Hippocampal formation (tissue), 2 donors: ENCODE results near the gene ANKIB1.

Experiments
- DNase-seq, 2 donors: peaks; one replicate each; lab custom pipeline; 2025; lab: John Stamatoyannopoulos, UW

ANKIB1 gene

DNA sequence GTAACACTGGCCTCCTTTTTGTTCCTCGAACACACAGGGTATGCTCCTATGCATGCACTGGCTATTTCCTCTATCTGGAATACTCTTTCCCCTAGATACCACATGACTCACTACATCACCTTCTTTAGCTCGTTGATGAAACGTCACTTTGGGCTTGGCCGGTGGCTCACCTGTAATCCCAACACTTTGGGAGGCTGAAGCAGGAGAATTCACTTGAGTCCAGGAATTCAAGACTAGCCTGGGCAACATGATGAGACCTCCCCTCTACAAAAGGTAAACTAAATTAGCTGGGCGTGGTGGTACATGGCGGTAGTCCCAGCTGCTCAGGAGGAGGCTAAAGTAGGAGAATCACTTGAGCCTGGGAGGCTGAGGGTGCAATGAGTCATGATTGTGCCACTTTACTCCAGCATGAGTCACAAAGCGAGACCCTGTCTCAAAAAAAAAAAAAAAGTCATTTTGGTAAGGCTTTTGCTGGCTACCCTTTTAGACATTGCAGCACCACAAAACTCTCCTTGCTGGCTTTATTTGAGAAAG, 14.5 kb downstream of the ANKIB1 start:
- DNase-seq: no peak

DNA sequence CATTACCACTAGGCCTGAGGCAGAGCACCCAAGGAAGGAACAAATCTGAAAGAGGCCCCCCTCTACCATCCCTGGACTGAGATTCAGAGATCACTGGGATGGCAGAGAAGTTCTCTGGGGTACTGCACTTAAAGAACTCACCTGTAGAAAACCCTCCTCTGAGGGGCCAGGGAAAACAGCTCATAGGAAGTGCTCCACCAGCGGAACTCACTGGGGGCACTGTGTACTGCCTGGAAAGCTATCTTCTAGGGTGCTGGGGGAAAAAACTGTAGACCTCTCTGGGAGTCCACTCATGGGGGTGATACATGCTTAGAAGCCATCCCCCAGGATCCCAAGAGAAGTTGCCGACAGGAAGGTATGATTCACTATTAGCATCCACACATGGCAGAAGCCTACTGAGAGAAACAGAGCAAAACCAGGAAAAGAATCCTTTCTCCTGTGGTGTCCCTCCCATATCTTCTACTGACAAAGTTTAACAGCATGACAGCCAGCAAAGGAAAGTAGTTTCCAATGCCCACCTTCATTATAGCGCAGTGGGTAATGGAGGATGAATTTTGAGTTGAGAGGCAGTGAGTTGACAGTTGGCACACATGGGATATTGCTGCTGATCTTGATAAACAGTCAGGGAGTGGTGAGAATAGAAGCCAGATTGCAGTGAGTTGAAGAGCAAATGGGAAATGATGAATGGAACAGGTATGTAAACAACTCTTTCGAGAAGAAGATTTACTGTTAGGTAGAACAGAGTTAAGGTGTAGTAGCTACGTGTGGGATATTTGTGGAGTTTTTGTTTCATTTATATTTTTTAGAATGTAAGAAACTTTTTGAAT, 20.9 kb downstream of the ANKIB1 start:
- no peak for DNase-seq

- DNase-seq: no peak
Measured at GRCh38 chr7:92268921-92269320, 23.1 kb downstream of the ANKIB1 start.

DNA sequence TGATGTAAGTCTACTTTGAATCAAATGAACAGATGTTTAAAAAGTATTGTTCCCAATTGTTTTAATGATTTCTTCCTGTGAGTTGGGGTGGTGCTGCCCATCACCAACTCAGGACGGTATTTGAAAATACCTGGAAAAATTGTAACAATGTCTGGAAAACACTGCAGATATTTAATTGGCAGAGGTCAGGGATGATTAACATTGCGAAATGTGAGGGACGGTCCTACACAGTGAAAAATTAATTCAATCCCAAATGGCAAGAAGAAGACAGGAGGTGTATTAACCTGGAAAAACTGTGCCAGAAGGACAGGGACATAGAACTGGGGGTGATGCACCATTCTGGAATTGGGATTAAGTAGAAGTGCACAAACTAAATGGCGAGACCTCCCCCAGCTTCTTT, 29.6 kb downstream of the ANKIB1 start:
- no peak for DNase-seq

- DNase-seq: no peak
Measured at GRCh38 chr7:92276460-92276864, 30.7 kb downstream of the ANKIB1 start.

- DNase-seq: no peak
Measured at GRCh38 chr7:92279396-92280031, 33.7 kb downstream of the ANKIB1 start.

DNA sequence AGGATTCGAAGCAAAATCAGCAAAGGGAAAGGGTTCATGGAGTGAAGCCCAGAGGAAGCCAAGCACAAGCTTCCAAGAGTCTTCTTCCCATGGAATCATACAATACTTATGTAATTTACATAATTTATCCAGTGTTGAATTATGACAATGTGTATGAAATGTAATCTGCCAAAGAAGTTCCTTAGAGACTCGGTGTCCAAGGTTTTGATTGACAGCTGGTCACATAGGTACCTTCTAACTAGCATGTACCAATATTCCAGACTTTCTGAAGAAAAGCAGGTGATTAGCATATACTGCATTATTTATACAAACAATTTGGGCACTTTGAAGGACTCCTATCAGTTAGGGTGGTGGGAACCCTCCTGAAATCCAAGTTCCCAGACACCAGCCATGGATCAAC, 35.3 kb downstream of the ANKIB1 start:
- no peak for DNase-seq

- DNase-seq: no peak
Measured at GRCh38 chr7:92282221-92282814, 36.5 kb downstream of the ANKIB1 start.

- no peak for DNase-seq
Measured at GRCh38 chr7:92282930-92283329, 37.2 kb downstream of the ANKIB1 start.

DNA sequence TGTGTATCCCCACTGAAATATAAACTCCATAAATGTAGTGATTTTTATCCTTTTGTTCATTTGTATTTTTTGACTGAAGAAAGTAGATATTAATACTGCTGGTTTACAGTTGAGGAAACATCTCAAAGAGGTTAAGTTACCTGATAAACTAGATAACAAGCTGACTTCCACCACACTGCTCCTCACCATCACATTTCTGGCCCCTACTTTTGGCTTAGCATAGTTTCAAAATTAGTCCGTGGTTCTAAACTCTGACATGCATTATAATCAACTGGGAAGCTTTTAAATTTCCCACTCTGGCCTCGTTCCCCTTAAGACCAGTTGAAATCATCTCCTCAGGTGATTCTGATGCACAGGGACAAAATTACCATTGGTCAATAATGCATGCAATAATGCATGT, 43.5 kb downstream of the ANKIB1 start:
- no peak for DNase-seq

- DNase-seq: no peak
Measured at GRCh38 chr7:92292981-92293380, 47.2 kb downstream of the ANKIB1 start.

DNA sequence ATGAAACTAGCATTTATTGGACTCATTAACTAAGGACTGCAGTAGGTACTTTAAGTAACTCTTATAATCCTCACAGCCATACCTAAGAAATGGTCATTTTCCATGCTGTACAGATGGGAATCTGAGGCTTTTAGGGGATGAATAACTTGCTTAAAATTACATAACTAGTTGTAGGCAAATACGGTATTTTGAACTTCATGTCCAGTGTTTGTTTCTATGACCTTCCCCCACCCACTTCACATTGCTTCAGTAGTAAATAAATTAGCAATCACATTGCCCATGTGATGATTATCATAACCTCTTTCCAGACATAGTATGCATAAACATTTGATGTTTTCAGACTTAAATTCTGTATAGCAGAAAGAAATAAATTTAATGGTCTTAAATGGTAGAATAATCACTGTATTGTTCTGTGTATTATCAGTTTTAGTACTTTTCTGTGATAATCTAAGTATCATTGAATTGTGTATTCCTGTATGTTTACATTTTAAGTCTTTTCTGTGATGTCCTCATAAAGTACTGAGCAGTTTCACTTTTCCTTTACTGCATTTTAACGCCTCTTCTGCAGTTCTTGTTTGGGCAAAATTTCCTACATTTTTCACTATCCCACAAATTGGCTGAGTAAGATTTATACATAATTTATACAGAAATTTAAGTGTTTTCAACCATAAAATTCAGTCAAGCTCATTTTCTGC, 48.3 kb downstream of the ANKIB1 start:
- DNase-seq: no peak

GRCh38 chr7:92295391-92295790, 49.6 kb downstream of the ANKIB1 start:
- no peak for DNase-seq

DNA sequence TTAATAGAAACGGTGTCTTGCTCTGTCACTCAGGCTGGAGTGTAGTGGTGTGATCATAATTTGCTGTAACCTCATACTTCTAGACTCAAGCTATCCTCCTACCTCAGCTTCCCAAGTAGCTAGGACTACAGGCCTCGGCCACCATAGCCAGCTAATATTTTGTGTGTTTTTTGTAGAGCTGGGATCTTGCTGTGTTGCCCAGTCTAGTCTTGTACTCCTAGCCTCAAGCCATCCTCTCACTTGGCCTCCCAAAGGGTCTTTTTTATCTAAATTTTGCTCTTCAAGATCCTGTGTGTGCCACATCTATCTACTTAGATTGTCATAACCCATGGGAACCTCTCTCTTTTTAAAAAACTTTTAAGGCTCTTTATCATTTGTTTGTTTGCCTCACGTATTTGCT, 50.5 kb downstream of the ANKIB1 start:
- no peak for DNase-seq

DNA sequence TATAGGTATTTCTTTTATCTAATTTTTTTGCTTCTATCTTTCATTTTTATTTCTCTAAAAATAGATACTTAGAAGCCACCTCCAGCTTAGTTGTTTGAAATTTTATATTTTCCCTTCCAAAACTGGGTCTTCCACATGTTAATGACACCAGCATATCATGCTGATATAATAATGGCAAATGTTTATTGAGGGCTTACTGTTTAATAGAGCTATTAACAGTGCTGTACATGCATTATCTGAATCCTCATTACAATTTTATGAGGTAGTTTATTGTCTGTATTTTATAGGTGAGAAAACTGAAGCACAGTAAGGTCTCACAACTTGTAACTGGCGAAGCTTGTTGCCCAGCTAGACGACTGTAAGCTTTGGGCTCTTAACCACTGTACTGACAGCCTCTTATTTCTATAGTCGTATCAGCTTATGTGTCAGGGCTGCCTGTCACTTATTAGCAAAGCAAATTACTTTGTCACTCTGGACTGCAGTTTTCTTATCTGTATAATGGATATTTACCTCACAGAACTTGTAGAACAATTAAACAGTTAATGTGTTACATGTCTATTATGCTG, 51.2 kb downstream of the ANKIB1 start:
- DNase-seq: no peak

GRCh38 chr7:92297736-92298135, 52.0 kb downstream of the ANKIB1 start:
- DNase-seq: no peak

GRCh38 chr7:92303761-92304160, 58.0 kb downstream of the ANKIB1 start:
- DNase-seq: no peak

DNA sequence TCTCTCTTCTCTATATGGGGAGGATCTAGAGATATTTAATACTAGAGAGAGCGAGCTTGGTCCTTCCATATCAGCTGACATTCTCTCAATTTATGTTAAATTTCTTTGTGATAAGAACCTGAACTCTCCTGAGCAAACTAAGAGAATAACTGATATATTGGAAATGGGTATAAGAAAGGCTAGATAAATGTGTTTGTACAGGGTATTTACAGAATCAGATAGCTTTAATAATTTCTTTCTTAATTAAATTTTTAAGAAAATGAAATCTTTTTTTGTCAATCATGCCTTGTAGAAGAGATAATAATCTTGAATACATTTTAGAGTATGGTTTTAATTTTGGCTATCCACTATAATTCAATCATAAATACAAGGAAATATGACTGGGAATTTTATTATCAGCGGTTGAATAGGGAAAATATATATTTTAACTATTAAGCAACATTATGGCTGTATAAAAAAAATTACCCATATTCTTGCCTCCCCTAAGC, 58.7 kb downstream of the ANKIB1 start:
- DNase-seq: no peak

- DNase-seq: no peak
Measured at GRCh38 chr7:92306153-92306552, 60.4 kb downstream of the ANKIB1 start.

- DNase-seq: no peak
Measured at GRCh38 chr7:92313055-92313454, 67.3 kb downstream of the ANKIB1 start.

GRCh38 chr7:92319243-92319642, 73.5 kb downstream of the ANKIB1 start:
- DNase-seq: no peak

GRCh38 chr7:92325173-92325572, 79.4 kb downstream of the ANKIB1 start:
- DNase-seq: no peak
